ENCODE data around the gene ASB12. TPM values are rescaled to one million over a fixed set of nuclear protein-coding genes. Genes with fewer than 3 reads are reported as not detected.

Gene ASB12
- total and polyA plus RNA-seq, 2 of the 8 experiments (the other 6 are each of a cell fraction or from before 2014, with no cell fraction given), result 1.3 to 1.7 TPM

DNA sequence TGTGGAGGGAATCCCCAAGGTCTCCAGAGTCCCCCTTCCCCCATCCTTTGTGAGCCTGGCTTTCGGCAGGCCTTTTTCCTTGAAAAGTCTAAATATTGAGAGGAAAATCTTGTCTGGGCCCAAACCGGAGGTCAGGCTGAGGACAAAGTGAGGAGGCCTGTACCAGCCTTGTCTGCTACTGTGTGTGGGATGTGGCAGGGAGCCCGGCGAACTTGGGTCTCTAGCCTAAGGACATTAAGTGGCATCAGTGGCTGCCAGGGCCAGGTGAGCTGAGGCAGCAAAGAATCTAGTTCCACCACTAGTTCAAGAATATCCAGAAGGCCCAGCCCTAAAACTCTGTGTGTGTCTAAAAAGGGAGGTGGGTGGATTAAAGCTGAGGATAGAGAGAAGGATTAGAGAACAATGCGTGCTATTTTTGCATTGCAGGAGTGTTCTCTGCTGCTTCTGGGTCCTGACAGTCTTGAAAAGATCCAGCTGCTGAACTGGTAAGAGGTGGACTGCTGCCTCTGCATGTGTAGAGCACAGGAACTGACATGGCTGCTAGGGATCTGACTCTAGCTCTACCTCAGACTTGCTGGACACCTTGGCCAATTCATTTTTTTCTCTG is 23.7 kb downstream of the ASB12 start:
- H2BK5ac ChIP-seq (ENCODE audit: low read depth, low read length), result no peak overlapping the region
- peaks cover 3 to 8% of the 10 kb centered on the region in 2 experiments for H4K20me1 ChIP-seq (replicated peaks in 1 of 2; ENCODE audit: control insufficient read depth in 1 of 2, insufficient read depth in 2 of 2, low read length in 2 of 2)
- no peak overlapping the region for H4K5ac ChIP-seq (ENCODE audit: insufficient read length, low read depth, low read length)
- no peaks in the 10 kb centered on the region for H3K9me3 ChIP-seq (ENCODE audit: insufficient read depth in 2 of 2, low read depth in 1 of 2, low read length in 1 of 2)
- H3K23me2 ChIP-seq (ENCODE audit: low read depth, low read length), result peaks cover 3% of the 10 kb centered on the region; the same call in 1 of the 2 replicates
- H2BK15ac ChIP-seq (ENCODE audit: low read length), result no peak overlapping the region
- FAIRE-seq, result no peak
- no peak overlapping the region for H3K23ac ChIP-seq (ENCODE audit: insufficient read length)
- H3K4me1 ChIP-seq (replicated peaks in 1 of 4; ENCODE audit: control insufficient read depth in 3 of 4, insufficient read depth in 4 of 4, low read length in 3 of 4), result peaks cover 0 to 5% (median 0%) of the 10 kb centered on the region in 4 experiments; a peak in 3 of 7 replicates
- ChIA-PET POLR2A (ENCODE audit: partially characterized antibody) (no interaction called here), CTCF (ENCODE audit: partially characterized antibody) (interaction anchor here (0.9 to 2.4 kb wide), 3 partner anchors 55 to 274 kb away, joined by 3 to 5 read pairs (median 3); no protein-coding TSS in a partner anchor)
- no peaks in the 10 kb centered on the region for H3K36me3 ChIP-seq (ENCODE audit: control insufficient read depth in 2 of 4, insufficient read depth in 4 of 4, low read length in 3 of 4)
- no peak overlapping the region for H3K4ac ChIP-seq (replicated peaks; ENCODE audit: insufficient read length, low read depth, low read length)
- no peak overlapping the region for H4K8ac ChIP-seq (ENCODE audit: extremely low read depth, insufficient read depth, low read length)
- H4K91ac ChIP-seq (replicated peaks; ENCODE audit: insufficient read length, low read length), result no peak overlapping the region
- no peak overlapping the region for H2BK20ac ChIP-seq (ENCODE audit: low read length)
- peak overlapping the region; percentile 70; the same call in 1 of the 2 replicates for H2AFZ ChIP-seq (ENCODE audit: low read length)
- H3K18ac ChIP-seq (ENCODE audit: extremely low read depth, low read length), result no peak overlapping the region
- no peak overlapping the region for H3K27ac ChIP-seq (ENCODE audit: low read depth, low read length)
- no peak for TF ChIP-seq CHD2 (IDR thresholded peaks at IDR 0.05; ENCODE audit: low read length)
- TF ChIP-seq HDAC2 (IDR thresholded peaks at IDR 0.05; ENCODE audit: borderline replicate concordance in 1 of 2, low read depth in 2 of 2, low read length in 2 of 2), result no peak
- TF ChIP-seq JUND (IDR thresholded peaks at IDR 0.05; ENCODE audit: low read length), result no peak
- no peak for TF ChIP-seq SP4 (IDR thresholded peaks at IDR 0.05; ENCODE audit: low read length)
- TF ChIP-seq RAD21 (IDR thresholded peaks at IDR 0.05 in 1 of 2, conservative IDR thresholded peaks at IDR 0.05 in 1 of 2; ENCODE audit: low read depth in 2 of 2, low read length in 2 of 2), result no peak
- no peak for TF ChIP-seq HDAC6 (IDR thresholded peaks at IDR 0.05; ENCODE audit: low read depth, low read length)
- TF ChIP-seq BRCA1 (IDR thresholded peaks at IDR 0.05; ENCODE audit: low read depth, low read length), result no peak
- TF ChIP-seq CBX8 (IDR thresholded peaks at IDR 0.05; ENCODE audit: borderline replicate concordance, low read depth, low read length), result no peak
- no peak for TF ChIP-seq TCF12 (IDR thresholded peaks at IDR 0.05; ENCODE audit: low read depth, low read length)
- no peak overlapping the region for H2AK5ac ChIP-seq (ENCODE audit: low read depth, low read length)
- WGBS, 2 experiments (ENCODE audit: extremely low coverage in 1 of 2, insufficient coverage in 1 of 2, insufficient read length in 1 of 2, insufficient replicate concordance in 2 of 2, low coverage in 1 of 2, low lambda C conversion rate in 2 of 2, missing lambda C conversion rate in 1 of 2), result 80% methylated on average over 1 of the region's 5 CpGs; no CpG with 5 or more reads in 1 of the 2 experiments
- no peaks in the 10 kb centered on the region for H3K79me2 ChIP-seq (ENCODE audit: control insufficient read depth in 1 of 2, insufficient read depth in 2 of 2, low read length in 2 of 2)
- H3K56ac ChIP-seq (replicated peaks; ENCODE audit: insufficient read length, low read depth, low read length), result no peak overlapping the region
- no peak overlapping the region for H3K9ac ChIP-seq (replicated peaks in 1 of 4; ENCODE audit: extremely low read depth in 1 of 4, low read depth in 3 of 4, low read length in 3 of 4)
- H3K4me2 ChIP-seq (ENCODE audit: insufficient read depth in 1 of 2, low read depth in 2 of 2, low read length in 2 of 2), result peak overlapping the region; percentile 68 to 87
- no peak overlapping the region for H2BK12ac ChIP-seq (ENCODE audit: low read depth, low read length)
- H3K27me3 ChIP-seq (replicated peaks in 1 of 4; ENCODE audit: control insufficient read depth in 3 of 4, extremely low read depth in 1 of 4, insufficient read depth in 3 of 4, low read length in 3 of 4), result peaks cover 0 to 9% (median 7%) of the 10 kb centered on the region in 4 experiments; a peak in 3 of 7 replicates
- no peak overlapping the region for H3K14ac ChIP-seq (ENCODE audit: insufficient read length)
- DNase-seq (ENCODE audit: low read depth in 1 of 2, low spot score in 2 of 2), result no peak
- H2BK120ac ChIP-seq (replicated peaks; ENCODE audit: low read depth, low read length), result no peak overlapping the region
- peak overlapping the region; percentile 47 to 75 (median 54); a peak in 5 of 8 replicates for H3K4me3 ChIP-seq (ENCODE audit: extremely low read depth in 1 of 4, insufficient read depth in 2 of 4, low read depth in 3 of 4, low read length in 4 of 4)
- no peaks in the 10 kb centered on the region for H3K79me1 ChIP-seq (ENCODE audit: low read depth, low read length)
